H1 (cell line): ENCODE data around the gene LYPD3. TPM values are rescaled to one million over a fixed set of nuclear protein-coding genes. Genes with fewer than 3 reads are reported as not detected.

ENCODE experiments used
- BACH1 ChIP-seq: IDR thresholded peaks from 2 replicates; pipeline ENCODE4 v1.6.1; 2012; ENCODE audit warnings: low read length, improper control_type of control experiment
- CHD2 ChIP-seq: IDR thresholded peaks from 2 replicates; pipeline ENCODE4 v1.6.1; 2012; ENCODE audit warnings: low read length, improper control_type of control experiment
- EP300 ChIP-seq, 2 experiments: IDR thresholded peaks; 1 replicate in 1 of 2; 2 replicates in 1 of 2; pipeline ENCODE4 v1.6.1; 2011 to 2012; ENCODE audit warnings: low read depth in 2 of 2, low read length in 2 of 2, mild to moderate bottlenecking in 2 of 2, borderline replicate concordance in 1 of 2, inconsistent platforms in 1 of 2, moderate library complexity in 1 of 2
- FOSL1 ChIP-seq: IDR thresholded peaks from 2 replicates; pipeline ENCODE4 v1.6.1; 2011; ENCODE audit warnings: mild to moderate bottlenecking, low read depth, low read length, moderate library complexity; ENCODE audit not compliant: insufficient read depth
- HDAC2 ChIP-seq, 2 experiments: fragments of 300-600 bp in 1 of 2; sonication (generic) in 1 of 2; IDR thresholded peaks; 2 replicates each; pipeline ENCODE4 v1.6.1; 2011 to 2012; ENCODE audit warnings: low read depth in 2 of 2, low read length in 2 of 2, mild to moderate bottlenecking in 2 of 2, moderate library complexity in 2 of 2, borderline replicate concordance in 1 of 2, inconsistent platforms in 1 of 2
- KDM1A ChIP-seq: fragments of 200-600, 300-600 bp; sonication (generic); IDR thresholded peaks from 2 replicates; pipeline ENCODE4 v1.7.1; 2016; ENCODE audit warnings: mild to moderate bottlenecking, low read length, borderline replicate concordance
- KDM4A ChIP-seq: IDR thresholded peaks from one replicate; pipeline ENCODE4 v1.7.1; 2012; ENCODE audit warnings: low read depth, mild to moderate bottlenecking, moderate library complexity, low read length, inconsistent platforms; ENCODE audit not compliant: severe bottlenecking
- POLR2A ChIP-seq, 2 experiments: IDR thresholded peaks; 1 replicate in 1 of 2; 2 replicates in 1 of 2; pipeline ENCODE4 v1.6.1; 2011; ENCODE audit warnings: low read depth in 2 of 2, low read length in 2 of 2, mild to moderate bottlenecking in 2 of 2; ENCODE audit errors: control extremely low read depth in 1 of 2
- RBBP5 ChIP-seq: IDR thresholded peaks from 2 replicates; pipeline ENCODE4 v1.7.1; 2012; ENCODE audit warnings: low read depth, mild to moderate bottlenecking, inconsistent platforms, low read length, moderate library complexity, borderline replicate concordance
- RXRA ChIP-seq: IDR thresholded peaks from 2 replicates; pipeline ENCODE4 v1.6.1; 2011; ENCODE audit warnings: low read depth, mild to moderate bottlenecking, low read length, moderate library complexity; ENCODE audit not compliant: insufficient read depth
- SIN3A ChIP-seq, 2 experiments: IDR thresholded peaks in 1 of 2; conservative IDR thresholded peaks in 1 of 2; 2 replicates each; pipeline ENCODE4 v1.6.1; 2011 to 2012; ENCODE audit warnings: low read length in 2 of 2, improper control_type of control experiment in 1 of 2, low read depth in 1 of 2, mild to moderate bottlenecking in 1 of 2
- SP1 ChIP-seq: IDR thresholded peaks from 2 replicates; pipeline ENCODE4 v1.6.1; 2011; ENCODE audit warnings: low read depth, low read length
- SRF ChIP-seq: IDR thresholded peaks from 2 replicates; pipeline ENCODE4 v1.6.1; 2011; ENCODE audit warnings: mild to moderate bottlenecking, low read depth, low read length, moderate library complexity
- SUZ12 ChIP-seq: fragments of 200-600 bp; sonication (generic); IDR thresholded peaks from 2 replicates; pipeline ENCODE4 v1.6.1; 2012; ENCODE audit warnings: mild to moderate bottlenecking, inconsistent platforms, low read length, moderate library complexity, mixed read lengths
- TAF1 ChIP-seq: IDR thresholded peaks from 2 replicates; pipeline ENCODE4 v1.6.1; 2011; ENCODE audit warnings: mild to moderate bottlenecking, low read depth, low read length
- polyA plus RNA-seq, 7 experiments: library from polyadenylated mRNA; depleted of rRNA in 3 of 7; stranded (reverse) in 5 of 7; unstranded in 2 of 7; fragments of >200 nt in 5 of 7; fragments of 200-250 nt in 2 of 7; gene quantifications; 1 replicate in 5 of 7; 2 replicates in 1 of 7; 4 replicates in 1 of 7; pipeline versions ENCODE4 v1.2.1 to v1.2.3, GENCODE V29; 2011 to 2013; ENCODE audit warnings: missing spikeins in 2 of 7, mixed read lengths in 2 of 7
- total RNA-seq: library from RNA; stranded (reverse); fragmentation: NEBNext Ultra II Directional; extraction: Animal tissue kit (Norgen Biotek cat#: 25700); gene quantifications from 2 replicates; pipeline ENCODE4 v1.2.1, GENCODE V29; 2021

Gene LYPD3
- total and polyA plus RNA-seq, 2 of the 8 experiments (the other 6 are each of a cell fraction or from before 2014, with no cell fraction given): 4.1 to 16.4 TPM

- no peak for TF ChIP-seq SP1
- TF ChIP-seq FOSL1: no peak
- peak in 1 of 2 experiments; percentile 13; a peak in 1 of 4 replicates for TF ChIP-seq SIN3A (conservative IDR thresholded peaks at IDR 0.05 in 1 of 2, IDR thresholded peaks at IDR 0.05 in 1 of 2; ENCODE audit: low read depth in 1 of 2, low read length in 2 of 2)
- no peak for TF ChIP-seq EP300 (IDR thresholded peaks at IDR 0.05; ENCODE audit: borderline replicate concordance in 1 of 2, low read depth in 2 of 2, low read length in 2 of 2)
- TF ChIP-seq KDM4A: peak; percentile 23
- TF ChIP-seq RBBP5: 0 out of 2 replicates have a peak, but pooled peaks have one; percentile 62
- TF ChIP-seq RXRA: no peak
- TF ChIP-seq POLR2A (IDR thresholded peaks at IDR 0.05; ENCODE audit: control extremely low read depth in 1 of 2, low read depth in 2 of 2, low read length in 2 of 2): 0 out of 3 replicates have a peak, but pooled peaks of 1 of the 2 experiments have one; percentile 49
- TF ChIP-seq KDM1A: no peak
- peak; percentile 54 for TF ChIP-seq TAF1
- TF ChIP-seq CHD2: 0 out of 2 replicates have a peak, but pooled peaks have one; percentile 18
- TF ChIP-seq SUZ12: no peak
- peak; percentile 62; the same call in 1 of the 2 replicates for TF ChIP-seq BACH1
- 0 out of 4 replicates have a peak, but pooled peaks of 1 of the 2 experiments have one; percentile 33 for TF ChIP-seq HDAC2 (IDR thresholded peaks at IDR 0.05; ENCODE audit: borderline replicate concordance in 1 of 2, low read depth in 2 of 2, low read length in 2 of 2)
- no peak for TF ChIP-seq SRF
These were observed 2.5 kb downstream of the LYPD3 start (continued) for GRCh38 chr19:43462785-43463380.
